ENCODE measurements around the gene CCDC138. TPM values are rescaled to one million over a fixed set of nuclear protein-coding genes. Genes with fewer than 3 reads are reported as not detected.

The CCDC138 gene
- total RNA-seq, 4 donors from 2014 or later = 3.7 to 5.5 (median 4.4) TPM; not detected in 1

- 33 to 86% methylated on average over 1 of the region's 1 CpG for WGBS, 2 donors (ENCODE audit: low coverage in 1 of 2)
- DNase-seq = no peak
- H3K36me3 ChIP-seq = no peaks in the 10 kb centered on the region
- no peak overlapping the region for H3K4me3 ChIP-seq
- peaks cover 0 to 12% (median 7%) of the 10 kb centered on the region in 4 donors for H3K4me1 ChIP-seq
- peaks cover 0 to 6% of the 10 kb centered on the region in 2 donors for H3K9me3 ChIP-seq
- TF ChIP-seq EP300 (IDR thresholded peaks at IDR 0.05; ENCODE audit: low read depth) = no peak
- no peak for TF ChIP-seq POLR2A (IDR thresholded peaks at IDR 0.05)
- no peak for TF ChIP-seq POLR2AphosphoS5 (IDR thresholded peaks at IDR 0.05)
- H3K27me3 ChIP-seq = no peaks in the 10 kb centered on the region
- H3K27ac ChIP-seq = no peak overlapping the region
- intact Hi-C loops (cut with DNase I; ENCODE audit: low total_unique reads) = no loop called here
- in situ Hi-C loops (cut with MboI; ENCODE audit: low pct_ligation_motif_present in 1 of 4, low pct_unique_long_range_greater_than_20kb in 1 of 4, low sequenced_read_pairs in 3 of 4) = no loop called here
Observed at GRCh38 chr2:108898315-108899082, 111.9 kb downstream of the CCDC138 start.

- in situ Hi-C loops (cut with MboI; ENCODE audit: low pct_ligation_motif_present in 1 of 4, low pct_unique_long_range_greater_than_20kb in 1 of 4, low sequenced_read_pairs in 3 of 4) = no loop called here
- no peak overlapping the region for H3K27ac ChIP-seq
- TF ChIP-seq EP300 (IDR thresholded peaks at IDR 0.05; ENCODE audit: low read depth) = no peak
- TF ChIP-seq POLR2AphosphoS5 (IDR thresholded peaks at IDR 0.05) = no peak
- 38 to 57% methylated on average over 2 to 3 of the region's 3 CpGs for WGBS, 2 donors (ENCODE audit: low coverage in 1 of 2)
- intact Hi-C loops (cut with DNase I; ENCODE audit: low total_unique reads) = no loop called here
- H3K36me3 ChIP-seq = no peaks in the 10 kb centered on the region
- no peak overlapping the region for H3K4me3 ChIP-seq
- peaks cover 0 to 6% of the 10 kb centered on the region in 2 donors for H3K9me3 ChIP-seq
- peaks cover 0 to 19% (median 1%) of the 10 kb centered on the region in 4 donors for H3K4me1 ChIP-seq
- DNase-seq = no peak
- no peaks in the 10 kb centered on the region for H3K27me3 ChIP-seq
Observed at GRCh38 chr2:108904680-108905079, 118.1 kb downstream of the CCDC138 start.

- TF ChIP-seq EP300 (IDR thresholded peaks at IDR 0.05; ENCODE audit: low read depth) (no peak), CTCF (IDR thresholded peaks at IDR 0.05) (no peak), POLR2A (IDR thresholded peaks at IDR 0.05) (no peak)
- in situ Hi-C loops (cut with MboI; ENCODE audit: low pct_ligation_motif_present in 1 of 4, low pct_unique_long_range_greater_than_20kb in 1 of 4, low sequenced_read_pairs in 3 of 4) (no loop called here), intact Hi-C loops (cut with DNase I; ENCODE audit: low total_unique reads) (no loop called here)
- 80% methylated on average over 1 of the region's 3 CpGs; no CpG with 5 or more reads in 1 of the 2 donors for WGBS, 2 donors (ENCODE audit: low coverage in 1 of 2)
- Histone ChIP-seq H3K4me1 (peaks cover 0 to 19% (median 1%) of the 10 kb centered on the region in 4 donors), H3K4me3 (no peak overlapping the region), H3K36me3 (no peaks in the 10 kb centered on the region), H3K9me3 (peaks cover 0 to 6% of the 10 kb centered on the region in 2 donors), H3K27me3 (no peaks in the 10 kb centered on the region), H3K27ac (no peak overlapping the region)
- DNase-seq = no peak
Observed at GRCh38 chr2:108905176-108905575, 118.6 kb downstream of the CCDC138 start.

- in situ Hi-C loops (cut with MboI; ENCODE audit: low pct_ligation_motif_present in 1 of 4, low pct_unique_long_range_greater_than_20kb in 1 of 4, low sequenced_read_pairs in 3 of 4) (no loop called here), intact Hi-C loops (cut with DNase I; ENCODE audit: low total_unique reads) (no loop called here)
- Histone ChIP-seq H3K36me3 (no peaks in the 10 kb centered on the region), H3K4me1 (peaks cover 0 to 19% (median 1%) of the 10 kb centered on the region in 4 donors), H3K9me3 (peaks cover 0 to 2% of the 10 kb centered on the region in 2 donors), H3K27me3 (no peaks in the 10 kb centered on the region), H3K27ac (no peak overlapping the region), H3K4me3 (no peak overlapping the region)
- WGBS, 2 donors (ENCODE audit: low coverage in 1 of 2) = 0 to 87% methylated on average over 1 to 13 of the region's 13 CpGs
- no peak for DNase-seq
- no peak for TF ChIP-seq POLR2A (IDR thresholded peaks at IDR 0.05)
- TF ChIP-seq CTCF (IDR thresholded peaks at IDR 0.05) = no peak
- TF ChIP-seq POLR2AphosphoS5 (IDR thresholded peaks at IDR 0.05) = no peak
- TF ChIP-seq EP300 (IDR thresholded peaks at IDR 0.05; ENCODE audit: low read depth) = no peak
Observed at GRCh38 chr2:108905906-108906305, 119.3 kb downstream of the CCDC138 start.

GRCh38 chr2:108906403-108907077 lies 120.0 kb downstream of the CCDC138 start:
- intact Hi-C loops (cut with DNase I; ENCODE audit: low total_unique reads) (no loop called here), in situ Hi-C loops (cut with MboI; ENCODE audit: low pct_ligation_motif_present in 1 of 4, low pct_unique_long_range_greater_than_20kb in 1 of 4, low sequenced_read_pairs in 3 of 4) (no loop called here)
- Histone ChIP-seq H3K36me3 (no peaks in the 10 kb centered on the region), H3K4me3 (no peak overlapping the region), H3K4me1 (peaks cover 0 to 19% (median 1%) of the 10 kb centered on the region in 4 donors), H3K27me3 (no peaks in the 10 kb centered on the region), H3K27ac (no peak overlapping the region), H3K9me3 (no peaks in the 10 kb centered on the region)
- no peak for TF ChIP-seq EP300 (IDR thresholded peaks at IDR 0.05; ENCODE audit: low read depth)
- TF ChIP-seq POLR2AphosphoS5 (IDR thresholded peaks at IDR 0.05) = no peak
- TF ChIP-seq POLR2A (IDR thresholded peaks at IDR 0.05) = no peak
- no peak for TF ChIP-seq CTCF (IDR thresholded peaks at IDR 0.05)
- DNase-seq = no peak
- 73% methylated on average over 13 of the region's 15 CpGs; no CpG with 5 or more reads in 1 of the 2 donors for WGBS, 2 donors (ENCODE audit: low coverage in 1 of 2)

Data from transverse colon (tissue), 4 donors.